ENCODE measurements around the gene MRPL49. TPM values are rescaled to one million over a fixed set of nuclear protein-coding genes. Genes with fewer than 3 reads are reported as not detected.

Gene MRPL49
- total RNA-seq, 4 donors from 2014 or later, result 70.9 to 112 (median 91.6) TPM

GRCh38 chr11:65160643-65161042 is 38.5 kb downstream of the MRPL49 start:
- no peak for DNase-seq
- H3K27ac ChIP-seq, result no peak overlapping the region
- intact Hi-C loops (cut with DNase I), result no loop called here
- H3K36me3 ChIP-seq, result no peaks in the 10 kb centered on the region
- no peaks in the 10 kb centered on the region for H3K9me3 ChIP-seq
- TF ChIP-seq POLR2A (IDR thresholded peaks at IDR 0.05) (no peak), CTCF (IDR thresholded peaks at IDR 0.05) (no peak)
- H3K4me3 ChIP-seq (replicated peaks in 1 of 3), result no peak overlapping the region
- H3K4me1 ChIP-seq, result no peaks in the 10 kb centered on the region
- H3K27me3 ChIP-seq, result no peaks in the 10 kb centered on the region
- WGBS, 2 donors, result 80 to 82% methylated on average over 3 of the region's 3 CpGs

GRCh38 chr11:65163684-65164083 is 41.6 kb downstream of the MRPL49 start:
- Histone ChIP-seq H3K4me3 (replicated peaks in 1 of 3) (no peak overlapping the region), H3K4me1 (no peaks in the 10 kb centered on the region), H3K9me3 (no peaks in the 10 kb centered on the region), H3K36me3 (no peaks in the 10 kb centered on the region), H3K27me3 (no peaks in the 10 kb centered on the region), H3K27ac (no peak overlapping the region)
- no peak for TF ChIP-seq POLR2A (IDR thresholded peaks at IDR 0.05)
- no peak for TF ChIP-seq CTCF (IDR thresholded peaks at IDR 0.05)
- no peak for DNase-seq
- intact Hi-C loops (cut with DNase I), result no loop called here
- WGBS, 2 donors, result 79 to 89% methylated on average over 2 of the region's 2 CpGs

GRCh38 chr11:65165410-65166317 is 43.5 kb downstream of the MRPL49 start:
- DNase-seq, result no peak
- Histone ChIP-seq H3K27ac (no peak overlapping the region), H3K4me1 (no peaks in the 10 kb centered on the region), H3K27me3 (no peaks in the 10 kb centered on the region), H3K36me3 (no peaks in the 10 kb centered on the region), H3K4me3 (replicated peaks in 1 of 3) (no peak overlapping the region), H3K9me3 (no peaks in the 10 kb centered on the region)
- 49 to 60% methylated on average over 31 of the region's 31 CpGs for WGBS, 2 donors
- no peak for TF ChIP-seq POLR2A (IDR thresholded peaks at IDR 0.05)
- TF ChIP-seq CTCF (IDR thresholded peaks at IDR 0.05), result no peak
- intact Hi-C loops (cut with DNase I), result no loop called here

- Histone ChIP-seq H3K36me3 (no peaks in the 10 kb centered on the region), H3K27ac (no peak overlapping the region), H3K4me1 (no peaks in the 10 kb centered on the region), H3K27me3 (no peaks in the 10 kb centered on the region), H3K9me3 (no peaks in the 10 kb centered on the region), H3K4me3 (replicated peaks in 1 of 3) (no peak overlapping the region)
- 90 to 94% methylated on average over 3 of the region's 3 CpGs for WGBS, 2 donors
- no peak for DNase-seq
- TF ChIP-seq POLR2A (IDR thresholded peaks at IDR 0.05) (no peak), CTCF (IDR thresholded peaks at IDR 0.05) (no peak)
- intact Hi-C loops (cut with DNase I), result no loop called here
Measured at GRCh38 chr11:65166893-65167292, 44.8 kb downstream of the MRPL49 start.

GRCh38 chr11:65167656-65168055 is 45.5 kb downstream of the MRPL49 start:
- TF ChIP-seq CTCF (IDR thresholded peaks at IDR 0.05) (no peak), POLR2A (IDR thresholded peaks at IDR 0.05) (no peak)
- Histone ChIP-seq H3K4me3 (replicated peaks in 1 of 3) (no peak overlapping the region), H3K4me1 (no peaks in the 10 kb centered on the region), H3K27ac (no peak overlapping the region), H3K9me3 (no peaks in the 10 kb centered on the region), H3K27me3 (no peaks in the 10 kb centered on the region), H3K36me3 (no peaks in the 10 kb centered on the region)
- WGBS, 2 donors, result 91 to 94% methylated on average over 3 of the region's 3 CpGs
- DNase-seq, result no peak
- intact Hi-C loops (cut with DNase I), result no loop called here
